Uterus (tissue), 2 donors: Measurements from ENCODE around the gene MESD.

ENCODE experiments used
- POLR2A ChIP-seq, 2 donors: fragments of 450-650 bp; IDR thresholded peaks; one replicate each; pipeline ENCODE4 v1.6.1; 2016; ENCODE audit warnings: antibody characterized with exemption in 2 of 2, mild to moderate bottlenecking in 1 of 2, moderate library complexity in 1 of 2
- TF ChIP-seq, protein P1 (sequence below), 4 experiments: fragments of 200-600 bp in 2 of 4; fragments of 450-650 bp in 2 of 4; sonication (generic) in 2 of 4; IDR thresholded peaks; one replicate each; pipeline ENCODE4 v1.5.1; 2016 to 2019; ENCODE audit warnings: antibody characterized with exemption in 4 of 4, mild to moderate bottlenecking in 2 of 4, moderate library complexity in 1 of 4

DNA sequence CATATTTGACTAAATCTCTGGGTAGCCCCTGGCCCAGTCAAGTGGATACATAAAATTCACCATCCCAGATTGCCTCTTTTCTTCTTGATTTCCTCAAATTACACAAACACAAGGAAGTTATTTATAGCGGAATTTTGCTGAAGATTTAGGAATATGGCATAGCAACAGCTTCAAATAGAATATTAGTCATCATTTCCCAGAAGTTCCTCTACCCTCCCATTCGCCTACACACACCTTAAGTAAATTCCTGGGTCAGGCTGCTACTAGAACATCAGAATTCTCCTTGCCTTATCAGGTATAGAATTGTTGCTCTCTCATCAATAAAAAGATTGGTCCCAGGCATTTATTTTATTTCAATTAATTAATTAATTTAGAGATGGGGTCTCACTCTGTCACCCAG lies 31.6 kb downstream of the MESD start:
- no peak for TF ChIP-seq POLR2A (IDR thresholded peaks at IDR 0.05)
- TF ChIP-seq, protein P1, sequence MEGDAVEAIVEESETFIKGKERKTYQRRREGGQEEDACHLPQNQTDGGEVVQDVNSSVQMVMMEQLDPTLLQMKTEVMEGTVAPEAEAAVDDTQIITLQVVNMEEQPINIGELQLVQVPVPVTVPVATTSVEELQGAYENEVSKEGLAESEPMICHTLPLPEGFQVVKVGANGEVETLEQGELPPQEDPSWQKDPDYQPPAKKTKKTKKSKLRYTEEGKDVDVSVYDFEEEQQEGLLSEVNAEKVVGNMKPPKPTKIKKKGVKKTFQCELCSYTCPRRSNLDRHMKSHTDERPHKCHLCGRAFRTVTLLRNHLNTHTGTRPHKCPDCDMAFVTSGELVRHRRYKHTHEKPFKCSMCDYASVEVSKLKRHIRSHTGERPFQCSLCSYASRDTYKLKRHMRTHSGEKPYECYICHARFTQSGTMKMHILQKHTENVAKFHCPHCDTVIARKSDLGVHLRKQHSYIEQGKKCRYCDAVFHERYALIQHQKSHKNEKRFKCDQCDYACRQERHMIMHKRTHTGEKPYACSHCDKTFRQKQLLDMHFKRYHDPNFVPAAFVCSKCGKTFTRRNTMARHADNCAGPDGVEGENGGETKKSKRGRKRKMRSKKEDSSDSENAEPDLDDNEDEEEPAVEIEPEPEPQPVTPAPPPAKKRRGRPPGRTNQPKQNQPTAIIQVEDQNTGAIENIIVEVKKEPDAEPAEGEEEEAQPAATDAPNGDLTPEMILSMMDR (IDR thresholded peaks at IDR 0.05): no peak
